Measurements from ENCODE around the gene DDX20. TPM values are rescaled to one million over a fixed set of nuclear protein-coding genes. Genes with fewer than 3 reads are reported as not detected.

Gene DDX20
- total and polyA plus RNA-seq, 2 donors (not counting 3 experiments of a cell fraction or from before 2014, with no cell fraction given), result 4.1 to 15.9 TPM

- H3K9ac ChIP-seq (replicated peaks; ENCODE audit: extremely low read depth, insufficient read depth, low read length), result no peak overlapping the region
- H3K79me2 ChIP-seq (ENCODE audit: control insufficient read depth, insufficient read depth, low read length), result no peaks in the 10 kb centered on the region
- TF ChIP-seq MAX (IDR thresholded peaks at IDR 0.05; ENCODE audit: insufficient read depth, insufficient read length) (no peak), GATA2 (IDR thresholded peaks at IDR 0.05; ENCODE audit: insufficient read depth, insufficient read length, low read depth, low read length) (no peak), POLR2AphosphoS5 (IDR thresholded peaks at IDR 0.05; ENCODE audit: insufficient read depth, low read depth, low read length) (no peak), MYC (IDR thresholded peaks at IDR 0.05; ENCODE audit: low read depth, low read length) (no peak), FOS (IDR thresholded peaks at IDR 0.05; ENCODE audit: borderline replicate concordance, insufficient read depth, low read length) (no peak), EZH2 (IDR thresholded peaks at IDR 0.05; ENCODE audit: borderline replicate concordance, low read depth, low read length, severe bottlenecking) (no peak), JUN (IDR thresholded peaks at IDR 0.05; ENCODE audit: borderline replicate concordance, insufficient read depth, insufficient read length, low read depth) (no peak), CTCF (IDR thresholded peaks at IDR 0.05; ENCODE audit: extremely low read depth in 1 of 2, insufficient read depth in 1 of 2, low read depth in 1 of 2, low read length in 2 of 2) (no peak), POLR2A (IDR thresholded peaks at IDR 0.05; ENCODE audit: low read depth, low read length) (no peak)
- no peaks in the 10 kb centered on the region for H3K27me3 ChIP-seq (ENCODE audit: control insufficient read depth in 2 of 2, insufficient read depth in 2 of 2, low read length in 2 of 2)
- ChIA-PET POLR2A (no interaction called here), CTCF (interaction anchor here (1.2 to 1.6 kb wide), 4 partner anchors 9 to 198 kb away, joined by 3 read pairs; no protein-coding TSS in a partner anchor)
- H3K4me1 ChIP-seq (ENCODE audit: control insufficient read depth, extremely low read depth, insufficient read depth, low read length), result no peaks in the 10 kb centered on the region
- dilution Hi-C loops (cut with MboI; ENCODE audit: extremely low pct_ligation_motif_present, low sequenced_read_pairs) (no loop called here), intact Hi-C loops (cut with micrococcal nuclease) (no loop called here)
- no peaks in the 10 kb centered on the region for H3K9me3 ChIP-seq (replicated peaks; ENCODE audit: control insufficient read depth, insufficient read depth, low read length)
- no peaks in the 10 kb centered on the region for H3K9me1 ChIP-seq (replicated peaks; ENCODE audit: control insufficient read depth, extremely low read depth, insufficient read depth, low read length)
- no peaks in the 10 kb centered on the region for H4K20me1 ChIP-seq (replicated peaks; ENCODE audit: control insufficient read depth, extremely low read depth, insufficient read depth, low read length)
- H3K4me3 ChIP-seq (replicated peaks in 1 of 3; ENCODE audit: insufficient read depth in 1 of 3, low read depth in 1 of 3, low read length in 3 of 3), result no peak overlapping the region
- FAIRE-seq (no peak), DNase-seq (ENCODE audit: low read depth, low spot score) (no peak)
- H3K27ac ChIP-seq (ENCODE audit: insufficient read depth, low read depth, low read length), result no peak overlapping the region
- BruUV-seq (replicated peaks), result no TSS peak
- H3K4me2 ChIP-seq (ENCODE audit: insufficient read depth, low read length), result no peak overlapping the region
- no peak overlapping the region for H2AFZ ChIP-seq (ENCODE audit: low read depth, low read length)
- peaks cover 0 to 6% of the 10 kb centered on the region in 2 experiments for H3K36me3 ChIP-seq (ENCODE audit: control insufficient read depth in 2 of 2, extremely low read depth in 1 of 2, insufficient read depth in 2 of 2, low read length in 2 of 2)
Measured at GRCh38 chr1:111706921-111707320, 48.8 kb upstream of the DDX20 start.

Data from endothelial cell of umbilical vein (primary cell).